ENCODE results near the gene MIR17HG.

GRCh38 chr13:91304741-91305140 is 42.7 kb upstream of the MIR17HG start:
- TF ChIP-seq POLR2A (IDR thresholded peaks at IDR 0.05) (no peak), CTCF (IDR thresholded peaks at IDR 0.05) (no peak)

Data from breast epithelium (tissue), 3 donors.